ENCODE data around the gene PSMG4.

The PSMG4 gene

GRCh38 chr6:3316818-3317217 lies 58.1 kb downstream of the PSMG4 start:
- H3F3A ChIP-seq (ENCODE audit: insufficient read depth): no peaks in the 10 kb centered on the region
- H4K20me1 ChIP-seq (ENCODE audit: low read depth, low read length): no peaks in the 10 kb centered on the region
- no peaks in the 10 kb centered on the region for H3K36me3 ChIP-seq (ENCODE audit: low read length)
- no peaks in the 10 kb centered on the region for H3K79me2 ChIP-seq (ENCODE audit: insufficient read depth, low read length)
- H2AFZ ChIP-seq (ENCODE audit: low read depth, low read length, severe bottlenecking): no peak overlapping the region
- no peaks in the 10 kb centered on the region for H3K9me3 ChIP-seq (ENCODE audit: insufficient read depth, low read length)
- no peak overlapping the region for H3K27ac ChIP-seq (ENCODE audit: low read depth, low read length)
- H3K27me3 ChIP-seq (ENCODE audit: low read length): no peaks in the 10 kb centered on the region
- H3K9me2 ChIP-seq (replicated peaks; ENCODE audit: insufficient read depth, low read length): no peaks in the 10 kb centered on the region
- no peak overlapping the region for H3K4me3 ChIP-seq (ENCODE audit: insufficient read depth, low read length, poor library complexity, severe bottlenecking)
- TF ChIP-seq EZH2phosphoT487 (conservative IDR thresholded peaks at IDR 0.05; ENCODE audit: low read length) (no peak), CTCF (IDR thresholded peaks at IDR 0.05; ENCODE audit: insufficient read depth, low read length, poor library complexity, severe bottlenecking) (no peak)
- no peak overlapping the region for H3K9ac ChIP-seq (ENCODE audit: low read length)
- no peak overlapping the region for H3K4me2 ChIP-seq (ENCODE audit: low read depth, low read length, poor library complexity, severe bottlenecking)
